Natural killer cell (primary cell): ENCODE measurements around the gene PHKG2. TPM values are rescaled to one million over a fixed set of nuclear protein-coding genes. Genes with fewer than 3 reads are reported as not detected.

Experiments
- ATAC-seq, 3 donors: fragments of 150-1000 bp in 2 of 3; fragments of 200-7000 bp in 1 of 3; cut with Tn5 transposase; 1 replicate in 1 of 3; 2 replicates in 2 of 3; pipeline ENCODE4 v1.10.0; 2021; ENCODE audit warnings: mild to moderate bottlenecking in 2 of 3, moderate library complexity in 2 of 3
- DNase-seq, 2 donors: peaks; one replicate each; pipeline versions ENCODE4 v3.0.0 to v3.0.0-alpha.2; 2013 to 2021; ENCODE audit warnings: mixed read lengths in 1 of 2
- H3K27ac ChIP-seq: one replicate; pipeline ENCODE4 v1.5.1; 2013; ENCODE audit warnings: mild to moderate bottlenecking, low read length
- H3K27me3 ChIP-seq: one replicate; pipeline ENCODE4 v1.6.1; 2013; ENCODE audit warnings: low read length; ENCODE audit not compliant: control insufficient read depth, insufficient read depth
- H3K36me3 ChIP-seq: one replicate; pipeline ENCODE4 v1.6.1; 2013; ENCODE audit warnings: low read length; ENCODE audit not compliant: control insufficient read depth, insufficient read depth
- H3K4me1 ChIP-seq: one replicate; pipeline ENCODE4 v1.6.1; 2013; ENCODE audit warnings: low read length; ENCODE audit not compliant: control insufficient read depth, insufficient read depth
- H3K4me3 ChIP-seq: one replicate; pipeline ENCODE4 v1.5.1; 2013; ENCODE audit warnings: low read length
- H3K9me3 ChIP-seq: one replicate; pipeline ENCODE4 v1.6.1; 2013; ENCODE audit warnings: low read length; ENCODE audit not compliant: control insufficient read depth, insufficient read depth
- H3K27ac Mint-ChIP-seq, 2 donors: one replicate each; pipeline ENCODE4 v1.8.0; 2022; ENCODE audit warnings: mild to moderate bottlenecking in 2 of 2, mixed read lengths in 2 of 2, moderate library complexity in 1 of 2
- H3K27me3 Mint-ChIP-seq, 2 donors: one replicate each; pipeline ENCODE4 v1.8.0; 2022; ENCODE audit warnings: low read depth in 2 of 2, mixed read lengths in 2 of 2
- H3K36me3 Mint-ChIP-seq: one replicate; pipeline ENCODE4 v1.8.0; 2022; ENCODE audit warnings: mixed read lengths
- H3K4me1 Mint-ChIP-seq, 2 donors: one replicate each; pipeline ENCODE4 v1.8.0; 2022; ENCODE audit warnings: mixed read lengths in 2 of 2
- H3K4me3 Mint-ChIP-seq: one replicate; pipeline ENCODE4 v1.8.0; 2022; ENCODE audit warnings: mild to moderate bottlenecking, moderate library complexity, mixed read lengths
- H3K9me3 Mint-ChIP-seq, 2 donors: one replicate each; pipeline ENCODE4 v1.8.0; 2022; ENCODE audit warnings: mixed read lengths in 2 of 2
- WGBS: methylation state at CpG from one replicate; pipeline ENCODE4 v1.1.7; 2013; ENCODE audit warnings: missing lambda C conversion rate; ENCODE audit not compliant: insufficient coverage; 5-methylcytosine and 5-hydroxymethylcytosine counted together
- intact Hi-C: fragments of 100-400 bp; cut with micrococcal nuclease; formaldehyde crosslinking; loops from one replicate; pipeline ENCODE4 v1.14.2; 2022
- total RNA-seq, 4 donors: library from RNA; stranded (reverse); fragments of 120-200 nt in 1 of 4; gene quantifications; one replicate each; pipeline versions ENCODE4 v1.2.3 to v1.2.4, GENCODE V29; 2013 to 2022
- TF ChIP-seq, protein P1 (sequence below): fragments of 200-600 bp; IDR thresholded peaks from one replicate; pipeline ENCODE4 v1.8.0; 2022; ENCODE audit warnings: antibody characterized with exemption

PHKG2 gene
- total RNA-seq, 3 donors from 2014 or later (not counting 1 experiment from before 2014, with no cell fraction given) = 50.5 to 86.1 (median 64.8) TPM

DNA sequence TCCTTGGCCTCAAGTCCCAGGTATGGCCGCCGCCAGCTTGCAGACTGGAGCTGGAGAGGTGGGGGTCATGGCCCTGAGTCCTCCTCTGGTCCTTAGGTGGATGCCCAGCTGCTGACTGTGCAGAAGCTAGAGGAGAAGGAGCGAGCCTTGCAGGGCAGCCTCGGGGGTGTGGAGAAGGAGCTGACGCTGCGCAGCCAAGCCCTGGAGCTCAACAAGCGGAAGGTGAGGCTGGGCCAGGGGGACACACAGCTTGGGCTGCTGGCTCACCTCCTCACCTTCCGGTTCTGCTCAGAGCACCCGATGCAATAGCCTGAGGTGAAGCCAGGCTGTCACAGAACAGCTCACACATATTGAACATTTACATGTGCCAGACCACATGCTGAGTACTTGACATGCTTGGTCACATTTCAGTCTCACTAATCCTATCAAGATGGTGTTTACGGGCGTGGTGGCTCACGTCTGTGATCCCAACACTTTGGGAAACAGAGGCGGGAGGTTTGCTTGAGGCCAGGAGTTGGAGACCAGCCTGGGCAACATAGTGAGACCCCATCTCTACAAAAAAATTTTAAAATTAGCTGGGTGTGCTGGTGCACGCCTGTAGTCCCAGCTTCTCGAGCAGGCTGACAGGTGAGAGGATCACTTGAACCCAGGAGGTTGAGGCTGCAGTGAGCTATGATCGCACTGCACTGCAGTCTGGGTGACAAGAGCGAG, 21.3 kb downstream of the PHKG2 start:
- no peaks in the 10 kb centered on the region for H3K9me3 Mint-ChIP-seq
- no peak overlapping the region for H3K27ac Mint-ChIP-seq
- DNase-seq (no peak), ATAC-seq (no peak)
- Histone ChIP-seq H3K9me3 (no peaks in the 10 kb centered on the region), H3K4me3 (no peak overlapping the region), H3K27me3 (no peaks in the 10 kb centered on the region), H3K36me3 (peaks cover 81% of the 10 kb centered on the region), H3K27ac (no peak overlapping the region), H3K4me1 (peaks cover 36% of the 10 kb centered on the region)
- intact Hi-C loops = loop anchor here (10.0 kb wide), 1 partner anchor 55 kb away; no protein-coding TSS in a partner anchor
- peaks cover 20% of the 10 kb centered on the region for H3K36me3 Mint-ChIP-seq
- 92% methylated on average over 16 of the region's 17 CpGs for WGBS
- H3K4me3 Mint-ChIP-seq = no peak overlapping the region
- H3K27me3 Mint-ChIP-seq = no peaks in the 10 kb centered on the region
- peaks cover 27 to 45% of the 10 kb centered on the region in 2 donors for H3K4me1 Mint-ChIP-seq
- TF ChIP-seq, protein P1, sequence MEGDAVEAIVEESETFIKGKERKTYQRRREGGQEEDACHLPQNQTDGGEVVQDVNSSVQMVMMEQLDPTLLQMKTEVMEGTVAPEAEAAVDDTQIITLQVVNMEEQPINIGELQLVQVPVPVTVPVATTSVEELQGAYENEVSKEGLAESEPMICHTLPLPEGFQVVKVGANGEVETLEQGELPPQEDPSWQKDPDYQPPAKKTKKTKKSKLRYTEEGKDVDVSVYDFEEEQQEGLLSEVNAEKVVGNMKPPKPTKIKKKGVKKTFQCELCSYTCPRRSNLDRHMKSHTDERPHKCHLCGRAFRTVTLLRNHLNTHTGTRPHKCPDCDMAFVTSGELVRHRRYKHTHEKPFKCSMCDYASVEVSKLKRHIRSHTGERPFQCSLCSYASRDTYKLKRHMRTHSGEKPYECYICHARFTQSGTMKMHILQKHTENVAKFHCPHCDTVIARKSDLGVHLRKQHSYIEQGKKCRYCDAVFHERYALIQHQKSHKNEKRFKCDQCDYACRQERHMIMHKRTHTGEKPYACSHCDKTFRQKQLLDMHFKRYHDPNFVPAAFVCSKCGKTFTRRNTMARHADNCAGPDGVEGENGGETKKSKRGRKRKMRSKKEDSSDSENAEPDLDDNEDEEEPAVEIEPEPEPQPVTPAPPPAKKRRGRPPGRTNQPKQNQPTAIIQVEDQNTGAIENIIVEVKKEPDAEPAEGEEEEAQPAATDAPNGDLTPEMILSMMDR = no peak

DNA sequence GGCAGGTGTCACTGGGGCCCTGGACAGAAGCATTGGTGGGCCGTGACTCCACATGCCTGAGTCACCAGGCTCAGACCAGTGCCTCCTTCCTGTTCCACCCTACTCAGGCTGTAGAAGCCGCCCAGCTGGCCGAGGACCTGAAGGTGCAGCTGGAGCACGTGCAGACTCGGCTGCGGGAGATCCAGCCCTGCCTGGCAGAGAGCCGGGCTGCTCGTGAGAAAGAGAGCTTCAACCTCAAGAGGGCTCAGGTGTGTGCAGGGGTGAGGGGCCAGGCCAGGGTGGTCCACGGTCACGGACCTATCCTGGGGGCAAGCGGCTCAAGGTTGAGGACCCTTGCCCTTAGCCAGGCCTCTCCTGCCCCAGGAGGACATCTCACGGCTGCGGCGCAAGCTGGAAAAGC, 23.5 kb downstream of the PHKG2 start:
- intact Hi-C loops = no loop called here
- Histone ChIP-seq H3K27me3 (no peaks in the 10 kb centered on the region), H3K4me3 (no peak overlapping the region), H3K27ac (no peak overlapping the region), H3K36me3 (peaks cover 59% of the 10 kb centered on the region), H3K4me1 (peaks cover 44% of the 10 kb centered on the region), H3K9me3 (no peaks in the 10 kb centered on the region)
- H3K27ac Mint-ChIP-seq = no peak overlapping the region
- ATAC-seq (no peak), DNase-seq (no peak)
- peaks cover 0 to 2% of the 10 kb centered on the region in 2 donors for H3K27me3 Mint-ChIP-seq
- TF ChIP-seq, protein P1 = no peak
- no peaks in the 10 kb centered on the region for H3K9me3 Mint-ChIP-seq
- peaks cover 20% of the 10 kb centered on the region for H3K36me3 Mint-ChIP-seq
- WGBS = 95% methylated on average over 14 of the region's 14 CpGs
- H3K4me1 Mint-ChIP-seq = peaks cover 37 to 52% of the 10 kb centered on the region in 2 donors
- H3K4me3 Mint-ChIP-seq = no peak overlapping the region

DNA sequence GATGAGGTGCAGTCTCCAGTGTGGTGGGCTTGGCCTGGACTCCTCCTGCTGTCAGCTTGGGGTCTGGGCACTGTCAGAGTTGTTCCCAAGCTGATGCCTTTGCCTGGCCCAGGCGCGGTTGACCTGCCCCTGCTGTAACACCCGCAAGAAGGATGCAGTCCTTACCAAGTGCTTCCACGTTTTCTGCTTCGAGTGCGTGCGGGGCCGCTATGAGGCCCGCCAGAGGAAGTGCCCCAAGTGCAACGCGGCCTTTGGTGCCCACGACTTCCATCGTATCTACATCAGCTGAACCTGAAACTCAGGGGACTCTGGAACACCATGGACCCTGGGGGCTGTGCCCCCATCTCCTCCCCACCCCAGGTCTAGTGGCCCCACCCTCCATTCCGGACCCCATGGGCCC, 25.6 kb downstream of the PHKG2 start:
- TF ChIP-seq, protein P1 = no peak
- intact Hi-C loops = no loop called here
- Histone ChIP-seq H3K36me3 (peaks cover 43% of the 10 kb centered on the region), H3K4me3 (no peak overlapping the region), H3K4me1 (peaks cover 24% of the 10 kb centered on the region), H3K27ac (no peak overlapping the region), H3K27me3 (no peaks in the 10 kb centered on the region), H3K9me3 (no peaks in the 10 kb centered on the region)
- Mint-ChIP-seq H3K27me3 (peaks cover 0 to 9% of the 10 kb centered on the region in 2 donors), H3K27ac (peak overlapping the region in 1 of 2 donors; percentile 63), H3K4me1 (peaks cover 29 to 40% of the 10 kb centered on the region in 2 donors), H3K36me3 (peaks cover 16% of the 10 kb centered on the region), H3K4me3 (no peak overlapping the region), H3K9me3 (no peaks in the 10 kb centered on the region)
- ATAC-seq = no peak
- no peak for DNase-seq
- 84% methylated on average over 14 of the region's 14 CpGs for WGBS
